Liver (tissue), 3 donors: Measurements from ENCODE around the gene MYO9B.

Experiments
- RXRA ChIP-seq, 2 donors: IDR thresholded peaks; 2 replicates each; pipeline ENCODE4 v1.6.1; 2017 to 2018; ENCODE audit warnings: antibody characterized with exemption in 2 of 2, mild to moderate bottlenecking in 1 of 2
- TAF1 ChIP-seq: conservative IDR thresholded peaks from 2 replicates; pipeline ENCODE4 v1.6.1; 2016; ENCODE audit warnings: antibody characterized with exemption, mild to moderate bottlenecking
- TF ChIP-seq, protein P1 (sequence below): fragments of 150-350 bp; IDR thresholded peaks from 2 replicates; pipeline ENCODE4 v1.5.1; 2017; ENCODE audit warnings: improper control_type of control experiment, low read depth, low read length; ENCODE audit not compliant: missing input control
- donor health status: healthy.
- donor health status: healthy.

DNA sequence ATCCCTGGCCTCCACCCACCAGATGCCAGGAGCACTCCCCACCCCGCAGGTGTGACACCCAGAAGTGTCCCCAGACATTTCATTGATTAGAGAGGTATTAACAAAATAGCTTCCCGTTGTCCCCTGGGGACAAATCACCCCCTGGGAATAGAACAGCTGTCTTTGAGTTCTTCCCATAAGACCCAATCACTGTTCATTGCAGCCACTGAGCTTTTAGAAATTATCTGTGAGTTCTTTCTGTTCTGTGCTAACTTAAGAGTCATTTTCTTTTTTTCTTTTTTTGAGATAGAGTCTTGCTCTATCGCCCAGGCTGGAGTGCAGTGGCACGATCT lies 32.8 kb downstream of the MYO9B start:
- TF ChIP-seq, protein P1, sequence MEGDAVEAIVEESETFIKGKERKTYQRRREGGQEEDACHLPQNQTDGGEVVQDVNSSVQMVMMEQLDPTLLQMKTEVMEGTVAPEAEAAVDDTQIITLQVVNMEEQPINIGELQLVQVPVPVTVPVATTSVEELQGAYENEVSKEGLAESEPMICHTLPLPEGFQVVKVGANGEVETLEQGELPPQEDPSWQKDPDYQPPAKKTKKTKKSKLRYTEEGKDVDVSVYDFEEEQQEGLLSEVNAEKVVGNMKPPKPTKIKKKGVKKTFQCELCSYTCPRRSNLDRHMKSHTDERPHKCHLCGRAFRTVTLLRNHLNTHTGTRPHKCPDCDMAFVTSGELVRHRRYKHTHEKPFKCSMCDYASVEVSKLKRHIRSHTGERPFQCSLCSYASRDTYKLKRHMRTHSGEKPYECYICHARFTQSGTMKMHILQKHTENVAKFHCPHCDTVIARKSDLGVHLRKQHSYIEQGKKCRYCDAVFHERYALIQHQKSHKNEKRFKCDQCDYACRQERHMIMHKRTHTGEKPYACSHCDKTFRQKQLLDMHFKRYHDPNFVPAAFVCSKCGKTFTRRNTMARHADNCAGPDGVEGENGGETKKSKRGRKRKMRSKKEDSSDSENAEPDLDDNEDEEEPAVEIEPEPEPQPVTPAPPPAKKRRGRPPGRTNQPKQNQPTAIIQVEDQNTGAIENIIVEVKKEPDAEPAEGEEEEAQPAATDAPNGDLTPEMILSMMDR = no peak
- TF ChIP-seq TAF1 = no peak
- TF ChIP-seq RXRA (IDR thresholded peaks at IDR 0.05) = no peak
